ENCODE measurements around the gene SHQ1. TPM values are rescaled to one million over a fixed set of nuclear protein-coding genes. Genes with fewer than 3 reads are reported as not detected.
"Not testable (repeated sequence)": the region's sequence is repeated elsewhere in the genome, so short reads cannot be mapped to it uniquely, and the experiment has no call there.

The SHQ1 gene
- total RNA-seq, 1 donor from 2014 or later: 12.4 TPM

DNA sequence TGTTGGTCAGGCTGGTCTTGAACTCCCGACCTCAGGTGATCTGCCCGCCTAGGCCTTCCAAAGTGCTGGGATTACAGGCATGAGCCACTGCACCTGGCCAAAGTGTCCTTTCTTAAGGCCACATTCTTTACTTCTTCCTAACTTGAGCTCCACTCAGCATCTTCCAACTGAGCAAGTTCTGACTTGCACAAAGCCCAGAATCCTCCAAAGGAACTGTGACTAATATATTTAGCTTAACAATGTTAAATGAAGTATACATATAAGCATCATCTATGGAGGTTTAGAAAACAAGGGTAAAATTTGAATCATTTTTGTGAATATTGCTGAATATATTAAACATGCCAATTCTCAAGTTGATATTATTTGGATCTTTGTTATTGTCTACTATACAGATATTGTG is 93.7 kb downstream of the SHQ1 start:
- no peak for DNase-seq (ENCODE audit: extremely low read depth, low read depth, low spot score)

DNA sequence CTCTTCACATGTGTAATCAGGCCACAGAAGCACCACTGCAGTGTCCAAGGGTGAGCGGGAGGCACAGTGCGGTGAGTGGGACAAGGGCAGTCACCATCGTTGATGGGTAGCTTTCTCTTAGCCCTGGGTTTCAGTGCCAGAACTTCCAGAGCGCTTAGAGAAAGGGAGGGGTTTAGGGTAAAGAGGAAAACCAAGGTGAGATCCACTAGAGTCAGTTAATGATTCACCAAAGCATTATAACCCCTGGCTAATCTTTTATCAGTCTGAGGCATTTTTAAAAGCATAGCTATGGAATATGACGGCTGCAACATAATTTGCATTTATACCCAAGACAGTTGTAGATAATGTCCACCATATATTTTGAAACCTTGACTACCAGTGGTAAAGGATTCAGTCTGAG is 94.8 kb downstream of the SHQ1 start:
- no peak for DNase-seq (ENCODE audit: extremely low read depth, low read depth, low spot score)

DNA sequence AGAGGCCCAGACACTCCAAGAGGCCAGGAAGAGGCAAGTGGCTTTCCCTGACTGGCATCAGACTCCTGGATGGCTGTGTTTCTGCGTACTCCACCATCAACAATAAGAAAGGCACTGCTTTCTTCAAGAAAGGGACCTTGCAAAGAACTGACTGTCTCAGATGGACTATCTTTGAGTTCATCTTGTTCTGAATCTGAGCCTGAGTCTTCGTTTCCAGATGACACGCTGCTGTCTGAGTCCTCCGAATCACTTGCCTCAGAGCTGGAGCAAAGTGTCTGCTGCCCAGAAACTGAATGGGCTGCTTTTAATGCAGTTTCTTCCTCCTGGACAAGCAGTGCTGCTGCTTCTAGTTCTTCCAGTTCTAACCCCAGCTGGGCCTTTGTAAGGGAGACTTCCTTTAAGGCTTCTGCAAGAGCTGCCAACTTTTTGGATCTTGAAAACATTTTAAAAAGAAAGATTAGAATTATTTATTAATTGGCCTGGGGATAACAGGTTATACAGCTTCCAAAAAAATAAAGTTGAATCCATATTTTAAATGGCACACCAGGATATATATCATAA is 97.8 kb downstream of the SHQ1 start:
- no peak for DNase-seq (ENCODE audit: extremely low read depth, low read depth, low spot score)

DNA sequence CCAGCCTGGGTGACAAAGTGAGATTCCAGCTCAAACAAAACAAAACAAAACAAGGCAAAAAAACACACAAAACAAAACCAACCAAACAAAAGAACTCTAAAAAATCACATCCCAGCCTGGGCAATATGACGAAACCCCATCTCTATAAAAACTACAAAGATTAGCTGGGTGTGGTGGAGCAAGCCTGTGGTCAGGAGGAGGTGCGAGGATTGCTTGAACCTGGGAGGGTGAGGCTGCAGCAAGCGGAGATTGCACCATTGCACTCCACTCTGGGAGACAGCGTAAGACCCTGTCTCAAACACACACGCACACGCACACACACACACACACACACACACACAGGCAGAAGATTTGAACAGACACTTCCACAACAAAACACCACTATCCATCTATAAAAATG is 99.6 kb downstream of the SHQ1 start:
- no peak for DNase-seq (ENCODE audit: extremely low read depth, low read depth, low spot score)

DNA sequence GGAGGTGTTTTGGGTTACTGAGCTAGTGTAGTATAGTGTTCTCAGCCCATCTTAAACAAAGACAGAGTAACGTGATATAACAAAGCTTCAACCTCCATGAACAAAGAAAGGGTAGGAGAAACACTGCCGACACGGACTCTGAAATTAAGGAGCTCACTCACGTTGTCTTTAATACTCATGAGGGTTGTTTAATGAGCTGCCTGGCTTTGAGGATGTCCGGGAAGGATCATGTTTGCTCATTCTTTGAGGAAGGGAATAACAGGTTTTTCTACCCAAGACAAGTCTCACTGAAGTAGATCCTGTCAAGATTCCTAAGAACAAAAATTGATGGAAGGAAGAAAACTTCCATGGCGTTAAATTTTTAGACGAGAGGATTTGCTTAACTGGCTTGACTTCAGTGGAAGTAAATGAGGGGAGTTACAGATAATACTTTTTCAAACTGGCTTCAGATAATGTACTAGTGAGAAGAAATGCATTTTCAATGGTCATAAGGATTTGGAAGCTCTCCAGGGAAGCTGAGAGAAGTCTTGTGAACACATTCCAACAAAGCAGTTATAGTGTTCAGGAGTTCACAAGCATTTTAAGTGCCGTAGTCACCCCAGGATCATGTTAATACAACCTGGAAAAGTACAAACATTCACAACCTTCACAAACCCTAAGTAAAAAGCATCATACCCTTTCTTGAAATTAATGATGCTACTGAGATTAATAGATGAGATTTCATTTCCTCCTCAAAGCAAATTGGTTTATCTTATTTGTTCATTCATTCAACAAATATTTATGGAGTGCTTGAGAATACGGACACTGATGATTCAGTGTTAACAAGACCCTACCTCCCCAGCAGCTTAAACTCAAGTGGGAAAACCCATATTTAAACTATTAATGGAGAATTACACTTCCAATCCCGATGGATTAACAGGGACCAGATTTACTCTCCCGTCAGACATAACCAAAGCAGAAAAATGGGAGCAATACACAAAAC is 101.5 kb downstream of the SHQ1 start:
- no peak for DNase-seq (ENCODE audit: extremely low read depth, low read depth, low spot score)

DNA sequence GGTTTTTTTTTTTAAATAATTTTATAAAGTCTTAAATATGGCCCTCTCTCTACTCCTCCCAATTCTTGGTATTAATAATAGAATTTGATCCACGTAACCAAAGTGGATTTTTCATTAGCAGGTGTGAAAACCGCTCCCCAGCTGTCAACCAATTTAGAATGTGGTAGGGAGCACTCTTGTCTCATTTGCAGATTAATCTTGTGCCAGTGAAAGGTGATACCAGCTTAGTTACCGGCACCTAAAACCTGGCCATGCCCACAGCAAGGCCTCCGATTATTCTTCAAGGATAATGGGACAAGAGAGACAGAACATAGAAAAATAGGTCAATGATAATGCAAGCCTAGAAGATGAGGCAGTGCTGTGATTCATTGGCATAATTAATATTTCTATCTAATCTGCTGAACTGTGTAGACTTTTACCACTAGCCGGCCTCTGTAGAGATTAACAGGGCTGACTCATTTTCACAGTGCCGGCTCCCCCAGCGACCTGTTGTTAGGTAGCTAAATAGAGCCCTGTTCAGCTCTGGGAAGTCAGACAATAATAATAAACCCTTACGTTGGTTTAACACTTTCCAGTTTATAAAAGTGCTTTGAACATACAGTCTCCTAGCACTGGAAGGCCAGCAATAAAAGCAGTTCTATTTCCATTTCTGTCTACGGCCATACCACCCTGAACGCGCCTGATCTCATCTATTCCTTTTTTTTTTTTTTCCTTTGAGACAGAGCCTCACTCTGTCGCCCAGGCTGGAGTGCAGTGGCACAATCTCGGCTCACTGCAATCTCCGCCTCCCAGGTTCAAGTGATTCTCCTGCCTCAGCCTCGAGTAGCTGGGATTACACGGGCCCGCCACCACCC is 102.9 kb downstream of the SHQ1 start:
- no peak for DNase-seq (ENCODE audit: extremely low read depth, low read depth, low spot score)

DNA sequence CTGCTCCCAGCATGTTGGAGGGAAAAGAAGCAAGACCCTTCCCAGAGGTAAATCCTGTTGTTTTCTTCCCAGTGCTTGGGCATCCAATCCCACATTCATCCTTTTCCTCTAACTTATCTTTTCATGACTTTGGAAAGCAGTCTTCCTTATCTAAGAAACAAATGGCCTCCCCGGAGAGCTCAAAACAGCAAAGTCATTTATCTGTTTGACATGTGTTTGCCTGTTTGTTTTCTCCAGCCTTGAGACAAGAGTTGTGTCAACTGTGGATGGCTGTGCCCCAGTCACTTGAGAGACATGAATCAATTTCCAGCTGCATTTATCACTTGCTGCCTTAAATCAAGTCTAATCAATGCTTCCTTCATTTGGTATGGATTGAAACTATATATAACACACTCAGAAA is 103.9 kb downstream of the SHQ1 start:
- DNase-seq (ENCODE audit: extremely low read depth, low read depth, low spot score): no peak

DNA sequence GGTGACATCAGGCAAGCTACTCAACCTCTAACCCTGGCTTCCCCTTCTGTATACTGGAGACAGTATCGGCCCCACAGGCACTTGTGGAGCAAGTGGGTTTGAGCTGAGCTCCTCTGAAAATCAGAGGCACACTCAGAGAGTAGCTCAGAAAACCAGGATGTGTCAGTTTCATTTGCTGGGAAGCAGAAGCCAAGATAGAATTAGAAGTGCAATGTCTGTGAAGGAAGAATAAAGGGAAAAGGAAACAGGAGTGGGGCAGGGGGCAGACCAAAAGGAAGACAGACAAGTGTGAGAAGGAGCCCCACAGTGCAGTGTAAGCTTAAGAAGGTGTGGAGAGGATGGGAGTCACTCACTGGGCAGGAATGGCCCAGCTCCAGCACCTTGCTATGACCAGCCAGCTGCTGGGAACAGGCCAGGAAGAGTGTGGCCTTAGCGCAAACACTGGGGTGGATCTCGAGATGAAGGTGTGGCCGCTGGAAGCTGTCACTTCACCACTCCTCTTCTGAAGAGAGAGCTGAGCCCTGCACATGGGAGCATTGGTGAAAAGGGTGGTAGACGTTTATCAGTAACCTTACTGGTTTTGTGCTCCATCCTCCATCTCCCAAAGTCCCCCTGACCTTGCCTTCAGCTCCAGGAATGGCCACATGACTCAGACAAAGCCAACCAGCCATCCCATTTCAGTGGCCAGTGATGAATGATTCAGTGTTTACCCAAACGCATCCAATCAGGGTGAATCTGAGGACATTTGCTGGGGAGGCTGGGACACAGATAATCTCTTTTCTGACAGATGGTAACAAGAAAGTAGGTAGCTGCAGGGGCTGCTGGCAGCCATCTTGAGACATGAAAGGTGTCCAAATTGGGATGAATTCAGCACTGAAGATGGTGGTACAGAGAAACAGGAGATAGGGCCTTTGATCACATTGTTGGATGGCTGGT is 108.4 kb downstream of the SHQ1 start:
- no peak for DNase-seq (ENCODE audit: extremely low read depth, low read depth, low spot score)

DNA sequence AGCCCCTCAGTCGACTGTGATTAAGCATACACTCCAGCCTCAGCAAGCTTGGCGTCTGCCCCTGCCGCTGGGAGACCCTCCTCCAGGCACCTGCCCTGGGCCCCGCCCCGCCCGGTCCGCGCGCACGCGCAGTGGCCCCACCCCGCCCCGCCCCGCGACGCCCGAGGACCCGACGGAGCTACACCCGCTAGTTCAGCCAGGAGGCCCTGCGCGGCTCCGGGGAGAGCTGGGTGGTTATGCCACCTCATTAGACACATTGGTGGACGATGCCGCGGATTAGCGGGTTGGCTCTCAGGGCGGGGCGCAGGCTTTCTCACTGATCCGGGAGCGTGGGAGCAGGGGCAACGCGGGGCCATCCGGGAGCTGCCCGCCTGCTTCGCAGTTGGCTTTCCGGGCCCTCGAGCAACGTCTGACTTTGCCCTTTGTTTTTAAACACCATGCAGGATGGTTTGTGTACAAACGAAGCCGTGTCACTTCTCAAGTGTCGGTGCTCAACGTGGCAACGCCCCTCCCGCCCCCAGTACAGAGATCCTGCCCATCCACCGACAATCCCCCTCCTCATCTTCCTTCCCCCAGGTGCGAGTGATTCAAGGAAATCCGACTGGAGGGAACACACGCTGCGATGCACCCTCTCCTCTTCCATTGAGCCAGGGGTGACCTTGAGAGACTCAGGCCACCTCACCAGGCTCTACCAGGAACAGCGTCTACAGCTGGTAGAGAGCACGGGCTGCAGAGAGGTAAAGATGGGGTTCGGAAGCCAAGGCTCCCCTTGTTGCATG is 109.3 kb downstream of the SHQ1 start:
- no peak for DNase-seq (ENCODE audit: extremely low read depth, low read depth, low spot score)

DNA sequence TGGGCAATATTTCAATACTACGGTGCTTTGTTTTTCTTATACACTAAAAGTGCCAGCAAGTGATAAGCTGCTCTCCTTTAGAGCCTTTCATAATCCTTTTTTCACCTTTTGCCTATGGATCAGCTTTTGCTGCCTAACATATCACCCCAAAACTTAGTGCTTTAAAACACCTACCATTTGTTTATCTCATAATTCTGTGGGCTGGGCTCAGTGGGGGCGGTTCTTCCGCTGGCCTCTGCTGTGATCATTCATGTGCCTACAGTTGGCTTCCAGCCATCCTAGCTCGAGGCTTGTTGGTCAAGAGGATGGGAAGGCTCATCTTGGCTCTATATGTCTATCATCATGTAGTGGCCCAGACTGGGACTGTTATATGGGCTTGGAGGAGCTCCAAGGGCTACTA is 113.2 kb downstream of the SHQ1 start:
- not testable (repeated sequence) for DNase-seq (ENCODE audit: extremely low read depth, low read depth, low spot score)

DNA sequence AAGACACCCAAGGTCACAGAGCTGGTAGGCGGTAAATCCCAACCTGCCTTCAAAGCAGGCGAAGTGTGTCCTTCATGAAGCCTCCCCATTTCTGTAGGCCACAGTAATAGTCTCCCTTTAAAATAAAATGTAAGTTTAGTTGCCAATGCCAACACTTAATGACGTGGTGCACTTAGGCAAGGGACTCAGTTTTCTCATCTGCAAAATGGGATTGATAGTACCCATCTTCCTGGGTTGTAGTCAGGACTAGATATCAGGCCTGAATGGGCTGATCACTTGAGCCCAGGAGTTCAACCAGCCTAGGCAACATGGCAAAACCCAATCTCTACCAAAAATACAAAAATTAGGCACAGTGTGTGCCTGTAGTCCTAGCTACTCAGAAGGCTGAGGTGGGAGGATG is 114.6 kb downstream of the SHQ1 start:
- DNase-seq (ENCODE audit: extremely low read depth, low read depth, low spot score): no peak

DNA sequence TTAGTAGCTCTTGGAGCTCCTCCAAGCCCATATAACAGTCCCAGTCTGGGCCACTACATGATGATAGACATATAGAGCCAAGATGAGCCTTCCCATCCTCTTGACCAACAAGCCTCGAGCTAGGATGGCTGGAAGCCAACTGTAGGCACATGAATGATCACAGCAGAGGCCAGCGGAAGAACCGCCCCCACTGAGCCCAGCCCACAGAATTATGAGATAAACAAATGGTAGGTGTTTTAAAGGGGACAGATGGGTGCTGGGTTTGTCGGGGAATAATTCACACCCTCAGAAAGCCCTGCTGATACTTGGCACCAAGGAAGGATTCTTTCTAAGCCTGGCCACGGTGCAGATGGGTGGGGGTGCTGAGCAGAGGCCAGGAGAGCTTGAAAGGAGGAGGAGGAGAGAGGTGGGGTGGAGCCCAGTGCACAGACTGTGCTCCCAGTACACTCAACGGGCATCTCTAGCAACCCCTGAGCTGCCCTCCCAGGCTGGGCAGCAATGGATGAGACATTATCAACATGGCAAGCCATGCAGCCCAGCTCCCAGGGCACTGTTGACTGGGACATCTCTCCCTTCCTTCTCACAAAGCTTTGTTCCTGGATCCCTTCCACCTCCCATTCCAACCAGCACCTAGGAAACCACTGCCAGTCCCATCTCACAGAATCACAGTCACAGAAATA is 115.4 kb downstream of the SHQ1 start:
- not testable (repeated sequence) for DNase-seq (ENCODE audit: extremely low read depth, low read depth, low spot score)

DNA sequence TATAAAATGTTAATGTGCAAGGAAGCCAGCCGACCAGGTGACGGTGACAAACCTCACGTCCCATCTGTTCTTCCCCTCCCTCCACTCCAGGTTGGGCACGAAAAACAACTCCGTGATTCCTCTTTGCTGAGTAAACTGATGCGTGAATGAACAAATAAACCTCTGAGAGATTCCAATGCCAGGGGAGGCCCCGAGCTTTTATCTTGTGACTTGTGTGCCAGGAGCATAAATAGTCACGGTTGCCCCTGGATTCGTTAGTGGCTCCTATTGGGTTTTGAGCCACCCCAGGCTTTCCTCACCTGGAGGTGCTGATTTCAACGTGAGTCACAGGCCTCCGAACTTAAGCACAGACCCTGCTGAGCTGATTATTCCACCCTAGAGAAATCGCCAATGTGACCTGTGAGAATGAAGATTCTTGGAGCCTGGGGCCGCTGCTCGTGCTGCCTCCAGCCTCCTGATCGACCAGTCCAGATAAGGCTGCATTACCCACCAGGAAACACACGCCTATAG is 119.2 kb downstream of the SHQ1 start:
- DNase-seq (ENCODE audit: extremely low read depth, low read depth, low spot score): no peak

DNA sequence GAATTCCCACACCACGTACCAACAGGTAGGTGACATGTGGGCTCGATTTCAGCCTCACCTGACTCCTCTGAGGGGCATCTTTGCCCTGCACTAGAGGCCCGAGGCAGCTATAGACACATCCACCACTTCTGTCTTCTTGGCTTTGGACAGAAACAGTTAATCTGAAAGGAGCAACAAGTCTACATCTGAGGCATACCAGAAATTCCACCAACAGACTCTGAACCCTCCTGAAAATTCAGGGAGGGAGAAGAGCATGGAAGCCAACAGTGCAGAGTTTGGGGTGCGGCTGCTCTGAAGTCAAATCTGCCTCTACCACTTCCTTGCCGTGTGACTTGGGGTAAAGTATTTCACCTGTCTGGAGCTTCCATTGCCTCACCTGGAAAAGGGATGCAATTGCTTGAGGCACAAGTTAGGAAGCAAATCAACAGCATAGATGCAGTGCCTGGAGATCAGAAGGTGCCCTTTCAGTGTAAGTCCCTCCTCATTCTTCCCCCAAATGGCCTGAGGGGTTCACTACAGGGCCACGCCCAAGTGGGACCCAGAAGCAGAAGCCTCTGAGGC is 119.8 kb downstream of the SHQ1 start:
- no peak for DNase-seq (ENCODE audit: extremely low read depth, low read depth, low spot score)

DNA sequence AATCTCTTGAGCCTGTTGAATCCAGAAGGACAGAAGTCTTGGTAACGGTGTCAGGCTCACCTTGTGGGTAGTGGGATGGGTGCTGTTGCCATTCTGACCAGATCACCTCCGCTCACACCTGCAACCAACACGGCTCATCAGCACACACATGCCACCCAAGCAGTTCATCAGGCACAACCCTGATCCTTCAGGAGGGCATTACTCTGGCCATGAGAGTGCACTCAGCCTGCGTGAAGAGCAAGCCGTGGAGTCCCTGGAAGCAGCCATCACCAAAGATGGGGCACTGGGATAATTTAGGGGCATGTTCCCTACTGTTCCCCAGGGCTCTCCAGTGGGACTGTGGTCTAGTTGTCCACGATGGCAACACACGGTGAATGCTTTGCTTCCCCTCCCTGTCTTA is 120.5 kb downstream of the SHQ1 start:
- no peak for DNase-seq (ENCODE audit: extremely low read depth, low read depth, low spot score)

DNA sequence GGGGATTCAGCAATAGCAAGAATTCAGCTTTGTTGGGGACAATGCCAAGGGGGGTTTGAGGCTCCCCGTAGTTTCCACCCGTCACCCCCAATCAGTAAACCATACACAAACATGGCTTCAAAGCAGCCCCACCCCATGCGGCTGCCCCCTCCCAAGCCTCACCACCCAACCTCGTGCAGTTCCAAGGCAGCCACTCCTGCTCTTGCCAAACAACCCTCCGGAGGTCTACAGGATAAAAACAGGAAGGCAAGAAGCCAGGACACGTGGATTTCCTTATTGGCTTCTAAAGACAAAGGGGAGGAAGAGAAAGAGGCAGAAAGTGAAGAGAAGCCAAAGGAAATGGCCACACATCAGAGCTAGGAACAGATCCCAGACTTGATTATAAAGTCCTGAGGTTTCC is 121.1 kb downstream of the SHQ1 start:
- no peak for DNase-seq (ENCODE audit: extremely low read depth, low read depth, low spot score)

DNA sequence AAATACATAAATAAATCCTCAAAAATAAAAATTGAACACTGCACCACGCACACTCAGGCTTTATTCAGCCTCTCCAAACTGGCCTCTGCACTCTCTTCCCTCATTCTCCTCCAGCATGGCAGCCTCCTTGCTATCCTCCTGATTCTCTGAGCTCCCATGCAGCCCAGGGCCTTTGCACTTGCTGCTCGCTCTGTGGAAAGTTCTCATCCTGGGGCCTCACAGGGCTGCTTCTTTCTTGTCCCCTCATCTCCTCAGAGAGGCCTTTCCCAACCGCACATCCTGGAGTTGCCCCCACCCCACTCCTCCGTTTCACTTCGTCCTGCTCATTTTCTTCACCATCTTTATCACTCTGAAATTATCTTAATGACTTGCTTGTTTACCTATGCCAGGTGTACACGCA is 123.0 kb downstream of the SHQ1 start:
- DNase-seq (ENCODE audit: extremely low read depth, low read depth, low spot score): no peak

DNA sequence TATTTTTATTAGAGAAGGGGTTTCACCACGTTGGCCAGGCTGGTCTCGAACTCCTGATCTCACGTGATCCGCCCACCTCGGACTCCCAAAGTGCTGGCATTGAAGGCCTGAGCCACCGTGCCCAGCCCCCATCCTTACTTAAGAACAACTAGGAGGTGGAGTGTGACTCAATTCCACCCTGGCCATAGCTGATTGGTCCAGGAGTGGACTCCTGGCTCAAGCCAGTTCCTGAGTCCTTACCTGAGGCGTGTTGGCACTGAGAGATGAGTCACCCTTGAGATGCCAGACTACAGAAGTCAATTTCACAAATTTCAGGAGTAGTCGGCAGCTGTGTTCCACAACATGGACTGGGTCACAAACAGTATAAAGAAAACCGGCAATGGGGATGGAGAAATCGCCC is 124.2 kb downstream of the SHQ1 start:
- DNase-seq (ENCODE audit: extremely low read depth, low read depth, low spot score): no peak
